GM12892 (cell line): ENCODE measurements around the gene GRIN2C.

Source experiments
- DNase-seq: peaks from one replicate; pipeline ENCODE4 v3.0.0; 2011; ENCODE audit not compliant: insufficient read length
- FAIRE-seq: peaks from 2 replicates; lab custom pipeline; 2011; peaks lifted over from hg19 to GRCh38; lab: Jason Lieb, UNC
- POLR2A ChIP-seq: IDR thresholded peaks from 2 replicates; pipeline ENCODE4 v1.6.1; 2011; ENCODE audit warnings: low read depth, low read length, control low read depth
- POLR2AphosphoS5 ChIP-seq: IDR thresholded peaks from 2 replicates; pipeline ENCODE4 v1.6.1; 2011; ENCODE audit warnings: low read depth, low read length, control low read depth
- TAF1 ChIP-seq: IDR thresholded peaks from 2 replicates; pipeline ENCODE4 v1.6.1; 2011; ENCODE audit warnings: low read depth, mild to moderate bottlenecking, control low read depth, low read length, borderline replicate concordance

Gene GRIN2C

DNA sequence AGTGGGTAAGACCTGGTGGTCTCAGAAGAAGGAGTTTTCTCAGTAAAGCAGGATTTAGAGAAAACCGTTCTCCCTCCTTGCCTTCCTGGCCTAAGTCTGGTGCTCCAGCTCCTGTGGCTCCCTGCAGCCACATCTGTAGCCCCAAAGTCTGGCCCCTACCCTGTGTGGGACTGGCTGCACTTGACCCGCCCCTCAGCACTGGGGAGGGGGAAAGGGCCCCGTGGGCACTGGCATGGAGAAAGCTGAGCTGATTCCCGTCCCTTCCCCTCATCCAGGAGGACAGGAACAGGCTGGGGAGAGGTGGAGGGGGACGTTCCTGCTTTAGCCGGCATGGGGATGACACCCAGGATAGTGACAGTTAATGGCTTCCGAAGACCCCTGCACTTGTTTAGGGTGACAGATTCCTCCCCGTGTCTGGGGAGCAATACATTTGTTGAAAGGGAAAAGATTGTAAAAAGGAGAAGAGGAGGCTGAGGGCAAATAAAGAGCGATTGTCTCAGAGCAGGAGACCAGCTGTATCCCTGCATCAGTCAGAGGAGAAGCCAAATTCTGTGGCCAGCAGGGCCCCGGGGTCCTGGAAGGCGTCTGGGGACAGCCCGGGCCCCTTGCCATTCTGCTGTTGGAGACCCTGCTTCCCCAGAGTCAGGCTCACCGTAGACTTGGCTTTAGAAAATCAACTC, 37.9 kb downstream of the GRIN2C start:
- TF ChIP-seq POLR2AphosphoS5 (no peak), POLR2A (no peak), TAF1 (no peak)
- DNase-seq = no peak
- FAIRE-seq = no peak

DNA sequence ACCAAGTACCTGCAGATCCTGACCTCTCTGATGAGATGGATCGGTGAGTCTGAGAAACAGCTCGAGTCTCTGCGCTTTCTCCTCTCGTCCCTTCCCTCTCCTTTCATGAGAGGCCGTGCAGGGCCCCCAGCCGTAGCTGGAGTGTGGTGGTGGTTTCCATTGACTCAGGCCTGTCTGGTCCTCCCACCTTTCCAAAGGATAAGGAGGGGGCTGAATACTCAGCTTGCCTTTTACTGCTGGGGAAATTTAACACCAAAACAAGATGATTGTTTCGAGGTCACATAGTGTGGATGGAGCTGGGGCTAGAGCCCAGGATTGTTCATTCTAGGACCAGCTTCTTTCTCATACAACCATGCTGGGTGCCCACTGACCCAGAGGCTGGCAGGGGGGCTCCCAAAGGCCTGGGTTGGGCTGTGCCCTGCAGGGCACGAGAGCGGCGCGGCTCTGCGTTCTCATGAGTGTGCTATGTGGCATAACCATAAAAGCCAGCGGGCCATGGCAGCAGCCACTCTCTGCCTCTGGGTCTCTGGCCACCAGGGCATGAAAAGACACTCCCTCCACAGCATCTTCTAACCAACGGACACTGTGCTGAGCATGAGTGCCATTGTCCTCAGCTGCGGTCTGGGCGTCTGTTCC, 39.8 kb downstream of the GRIN2C start:
- no peak for TF ChIP-seq POLR2A
- DNase-seq (no peak), FAIRE-seq (no peak)

DNA sequence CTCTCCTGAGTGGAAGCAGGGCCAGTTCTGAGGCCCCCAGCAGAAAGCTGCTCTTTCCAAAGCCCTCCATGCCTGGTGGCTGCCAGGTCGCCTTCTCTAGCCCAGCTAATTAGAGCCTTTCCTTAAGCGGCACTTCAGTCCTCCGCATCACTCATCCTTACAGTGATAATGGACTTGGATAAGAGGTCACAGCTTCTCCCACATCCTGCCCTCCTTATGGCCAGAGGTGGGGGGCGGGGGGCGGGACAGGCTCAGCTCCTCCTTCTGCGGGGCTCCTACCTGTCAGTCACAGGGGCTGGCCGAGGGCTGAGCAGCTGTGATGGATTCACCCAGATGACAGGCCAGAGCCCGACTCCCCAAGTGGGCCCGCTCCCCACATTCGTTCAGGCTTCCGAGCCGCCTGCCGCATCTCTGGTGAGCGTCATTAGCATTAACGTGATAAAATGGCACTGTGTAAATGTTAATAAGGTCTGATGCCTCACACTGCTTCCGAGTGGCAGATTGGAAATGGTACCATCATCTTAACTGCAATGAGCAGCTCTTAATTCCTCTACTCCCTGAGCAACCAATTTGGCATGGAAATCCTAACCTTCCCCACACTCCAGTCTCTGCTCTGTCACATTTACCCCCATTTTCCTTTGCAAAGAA, 41.3 kb downstream of the GRIN2C start:
- DNase-seq = no peak
- FAIRE-seq = no peak
- TF ChIP-seq POLR2A = no peak
- TF ChIP-seq POLR2AphosphoS5 = no peak
- TF ChIP-seq TAF1 = no peak

DNA sequence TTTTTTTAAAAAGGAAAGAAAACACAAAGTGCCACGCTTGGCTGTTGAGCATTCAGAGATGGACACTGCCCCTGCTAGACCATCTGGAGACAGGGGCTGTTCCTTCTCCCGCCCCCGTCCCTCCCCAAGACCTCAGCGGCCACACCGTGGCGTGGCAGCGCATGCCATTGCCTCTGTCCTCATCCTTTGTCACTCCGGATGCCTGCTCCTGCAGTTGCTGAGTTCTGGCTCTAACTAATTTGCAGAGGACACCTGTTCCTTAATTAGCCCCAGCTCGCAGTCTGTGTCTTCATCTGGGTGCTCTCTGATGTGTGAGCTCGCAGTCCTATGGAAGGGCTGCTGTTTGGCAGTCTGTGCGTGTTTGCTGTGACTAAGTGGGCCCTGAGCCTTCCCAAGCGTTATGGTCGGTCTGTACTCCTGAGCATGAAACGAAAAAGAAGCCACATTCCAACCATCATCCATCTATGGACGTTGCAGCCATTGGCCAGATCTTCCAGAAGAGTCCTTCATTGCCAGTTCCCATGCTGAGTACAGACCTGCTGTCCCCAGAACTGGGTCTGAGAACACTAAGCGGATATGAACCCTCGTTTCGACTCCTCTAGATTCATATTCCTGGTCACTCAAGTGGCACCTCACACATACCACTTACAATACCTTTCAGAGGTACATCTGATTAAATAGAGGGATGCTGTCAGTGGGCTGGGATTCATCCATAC, 42.6 kb downstream of the GRIN2C start:
- FAIRE-seq (no peak), DNase-seq (no peak)
- TF ChIP-seq TAF1 (no peak), POLR2A (no peak), POLR2AphosphoS5 (no peak)

DNA sequence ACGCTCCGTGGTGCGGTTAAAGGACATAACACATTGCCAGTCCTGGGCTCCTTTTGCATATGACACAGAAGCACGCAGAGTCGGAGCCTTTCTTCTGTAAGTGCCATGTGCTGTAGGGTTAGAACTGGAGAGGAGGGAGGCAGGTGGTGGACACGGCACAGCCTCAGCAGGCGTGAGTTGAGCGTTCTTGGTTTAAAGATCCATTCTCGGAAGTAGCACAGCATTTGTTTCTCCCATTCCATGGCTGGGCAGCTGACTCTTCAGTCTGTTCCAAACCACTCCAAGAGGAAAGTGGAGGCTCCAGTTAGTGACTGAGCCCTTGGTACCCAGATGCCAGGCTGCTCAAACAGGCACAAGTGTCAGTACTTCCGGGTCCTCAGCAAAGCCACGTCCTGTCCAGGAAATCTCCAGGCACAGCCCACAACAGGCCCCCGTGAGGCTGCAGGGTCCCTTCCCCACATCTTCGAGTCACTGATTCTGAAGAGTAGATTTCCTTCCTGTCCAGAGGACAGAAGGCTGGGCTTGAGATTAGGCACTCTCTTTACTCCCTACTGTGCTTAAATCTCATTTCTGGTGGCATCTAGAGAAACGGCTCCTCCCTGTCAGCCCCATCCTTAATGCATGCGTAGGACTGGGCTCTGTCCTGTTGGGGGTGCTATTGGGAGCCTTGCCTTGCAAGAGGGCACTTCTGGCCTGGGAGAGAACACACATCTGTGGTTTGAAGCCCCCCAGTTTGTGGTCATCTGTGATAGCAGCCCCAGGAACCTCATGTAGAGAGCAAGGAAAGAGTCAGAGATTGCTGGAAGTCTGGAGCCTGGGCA, 43.9 kb downstream of the GRIN2C start:
- TF ChIP-seq POLR2AphosphoS5 = no peak
- no peak for TF ChIP-seq TAF1
- TF ChIP-seq POLR2A = no peak
- FAIRE-seq = no peak
- no peak for DNase-seq

DNA sequence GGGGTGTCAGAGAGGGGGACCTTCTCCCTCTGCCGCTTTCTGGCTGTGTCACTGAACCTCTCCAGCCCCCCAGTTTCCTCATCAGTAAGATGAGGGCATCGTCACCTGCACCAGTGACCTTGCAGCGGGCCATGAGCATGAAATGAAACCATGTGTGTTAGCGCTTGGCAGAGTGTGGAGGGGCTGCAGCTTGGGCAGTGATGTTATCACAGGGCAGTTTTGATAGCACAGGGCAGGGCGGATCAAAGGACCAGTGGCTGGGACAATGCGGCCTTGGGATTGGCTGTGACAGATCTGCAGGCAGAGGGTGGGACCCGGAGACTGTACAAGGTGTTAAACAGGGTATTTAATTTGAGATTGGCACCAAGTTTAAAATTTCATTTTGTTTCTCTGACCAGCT, 44.6 kb downstream of the GRIN2C start:
- TF ChIP-seq TAF1 (no peak), POLR2A (no peak), POLR2AphosphoS5 (no peak)
- FAIRE-seq = no peak
- no peak for DNase-seq

DNA sequence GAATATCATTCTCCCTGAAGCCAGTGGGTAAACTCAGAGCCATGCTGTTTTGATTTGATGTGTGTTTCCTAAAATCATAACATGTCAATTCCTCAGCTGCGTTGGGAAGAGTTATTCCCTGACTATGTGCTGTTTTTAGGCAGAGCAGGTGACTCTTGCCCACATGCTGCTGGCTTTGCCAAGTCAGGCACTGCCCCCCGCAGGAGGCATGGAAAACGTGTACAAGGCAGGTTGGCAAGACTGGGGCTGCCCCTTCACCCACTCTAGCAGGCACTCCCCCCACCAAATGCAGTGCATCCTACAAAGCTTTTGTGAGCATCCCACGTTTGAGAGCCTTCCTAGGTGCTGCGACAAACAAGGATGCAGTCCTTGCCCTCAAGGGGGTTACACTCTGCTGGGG, 45.2 kb downstream of the GRIN2C start:
- TF ChIP-seq TAF1 (no peak), POLR2AphosphoS5 (no peak), POLR2A (no peak)
- FAIRE-seq (no peak), DNase-seq (no peak)

DNA sequence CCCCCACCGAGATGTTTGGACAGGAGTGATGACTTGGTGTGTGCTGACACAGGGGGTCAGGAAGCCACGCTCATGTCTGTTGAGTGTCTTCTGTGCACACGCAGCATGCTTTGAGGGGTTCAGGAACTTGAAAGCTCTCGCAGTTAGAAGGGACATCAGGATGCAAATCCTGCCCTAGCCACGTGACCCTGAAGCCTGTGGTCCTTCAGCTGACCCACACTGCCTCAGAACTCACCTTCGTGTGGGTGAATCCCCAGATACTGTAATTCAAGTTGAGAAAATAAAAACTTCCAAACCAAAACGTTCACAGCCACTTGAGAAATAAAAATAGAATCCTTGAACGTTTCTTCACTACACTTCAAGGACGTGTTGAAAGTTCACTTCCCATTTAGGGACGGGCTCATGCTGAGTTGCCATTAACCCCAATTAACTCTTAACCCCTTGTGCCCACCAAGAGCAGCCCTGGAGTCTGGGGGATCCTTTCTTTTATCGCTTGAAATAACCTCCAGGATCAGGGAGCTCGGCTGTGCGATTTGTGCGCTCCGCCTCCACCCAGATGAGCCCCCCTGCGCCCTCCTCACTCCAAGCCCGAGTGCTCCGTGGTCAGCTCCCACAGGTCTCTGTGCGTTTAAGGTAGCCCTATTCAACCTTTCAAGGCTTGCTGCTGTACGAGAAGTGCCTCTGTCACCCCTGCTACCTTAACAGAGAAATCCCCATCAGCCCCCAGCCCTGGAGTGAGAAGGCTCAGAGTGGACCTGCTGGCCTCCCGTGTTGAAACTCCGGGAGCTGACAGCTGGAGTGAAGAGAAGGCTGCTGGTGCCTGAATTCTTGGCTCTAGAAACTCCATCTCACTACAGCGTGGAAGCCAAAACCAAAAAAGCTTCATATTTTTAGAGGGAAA, 47.3 kb downstream of the GRIN2C start:
- no peak for TF ChIP-seq POLR2AphosphoS5
- no peak for TF ChIP-seq TAF1
- TF ChIP-seq POLR2A = no peak
- FAIRE-seq = no peak
- DNase-seq = no peak

DNA sequence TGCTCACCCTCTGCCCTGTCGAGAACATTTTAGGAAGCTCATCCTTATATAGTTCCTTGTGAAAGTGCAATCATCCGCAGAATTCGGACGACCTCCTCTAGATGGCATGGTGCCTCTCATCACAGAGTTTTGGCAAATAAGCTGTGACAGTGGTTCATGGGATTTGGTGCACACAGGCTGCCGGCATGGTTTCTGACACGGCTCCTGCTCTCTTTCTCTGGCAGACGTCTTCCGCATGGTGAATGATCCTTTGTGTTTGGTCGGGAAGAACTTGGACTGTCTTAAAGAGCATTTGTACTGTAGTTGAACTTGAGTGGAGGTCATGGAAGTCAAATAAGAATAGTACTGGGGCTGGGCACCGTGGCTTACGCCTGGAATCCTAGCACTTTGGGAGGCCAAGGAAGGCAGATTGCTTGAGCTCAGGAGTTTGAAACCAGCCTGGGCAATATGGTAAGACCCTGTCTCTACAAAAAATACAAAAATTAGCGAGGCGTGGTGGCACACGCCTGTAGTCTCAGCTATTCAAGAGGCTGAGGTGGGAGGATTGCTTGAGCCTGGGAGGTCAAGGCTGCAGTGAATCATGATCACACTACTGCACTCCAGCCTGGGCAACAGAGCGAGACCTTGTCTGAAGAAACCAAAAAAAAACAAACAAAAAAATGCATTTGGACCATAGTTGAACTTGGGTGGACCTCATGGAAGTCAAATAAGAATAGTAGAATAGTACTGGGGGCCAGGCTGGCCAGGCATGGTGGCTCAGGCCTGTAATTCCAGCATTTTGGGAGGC, 48.8 kb downstream of the GRIN2C start:
- no peak for TF ChIP-seq TAF1
- FAIRE-seq = no peak
- DNase-seq = no peak

DNA sequence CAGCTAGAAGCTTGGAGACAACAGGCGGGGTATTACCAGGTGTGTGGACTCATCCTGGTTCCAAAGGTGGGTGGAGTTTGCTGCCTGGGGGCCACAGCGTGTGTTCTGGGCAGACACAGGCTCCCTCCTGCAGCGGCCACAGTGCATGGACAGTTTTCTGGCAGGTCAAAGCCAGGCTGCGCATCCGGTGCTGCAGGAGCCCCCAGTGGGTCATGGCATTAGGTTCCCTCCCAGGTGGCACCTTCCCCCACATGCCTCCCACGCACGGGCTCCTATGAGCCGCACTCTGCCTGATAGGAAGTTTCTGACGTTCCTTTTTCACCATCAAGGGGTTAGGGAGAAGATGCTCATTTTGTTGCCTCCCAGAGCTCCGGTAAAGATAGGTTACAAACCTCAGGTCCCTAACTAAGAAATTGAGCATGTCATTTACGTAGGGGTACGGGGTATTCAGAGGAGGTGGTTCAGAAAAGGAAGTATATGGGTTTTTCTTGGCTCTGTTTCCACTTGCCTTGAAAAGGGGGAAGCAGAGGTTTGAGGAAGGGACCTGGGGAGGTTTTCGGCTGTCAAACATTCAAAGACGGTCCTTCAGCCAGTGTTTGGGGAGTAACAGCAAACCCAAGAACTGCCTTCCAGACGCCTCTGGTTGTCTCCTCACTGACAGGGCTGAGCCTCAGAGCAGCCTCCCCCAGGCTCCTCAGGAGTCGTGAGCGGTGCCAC, 50.8 kb downstream of the GRIN2C start:
- DNase-seq = no peak
- TF ChIP-seq POLR2A (no peak), POLR2AphosphoS5 (no peak), TAF1 (no peak)
- no peak for FAIRE-seq
